ENCODE results near the gene NARS2. TPM values are rescaled to one million over a fixed set of nuclear protein-coding genes. Genes with fewer than 3 reads are reported as not detected.
"Not testable (repeated sequence)": the region's sequence is repeated elsewhere in the genome, so short reads cannot be mapped to it uniquely, and the experiment has no call there.

The NARS2 gene
- total RNA-seq, 1 donor from 2014 or later, result 24.7 TPM

GRCh38 chr11:78597579-78597978 is 22.9 kb upstream of the NARS2 start:
- not testable (repeated sequence) for DNase-seq (ENCODE audit: low spot score, unreplicated experiment); H3K36me3 Mint-ChIP-seq (ENCODE audit: insufficient read depth); H3K27me3 Mint-ChIP-seq; H3K4me3 Mint-ChIP-seq (ENCODE audit: low read depth); H3K9me3 Mint-ChIP-seq (ENCODE audit: low read depth); H3K27ac Mint-ChIP-seq
- peaks cover 14% of the 10 kb centered on the region for H3K4me1 Mint-ChIP-seq (ENCODE audit: low read depth)

DNA sequence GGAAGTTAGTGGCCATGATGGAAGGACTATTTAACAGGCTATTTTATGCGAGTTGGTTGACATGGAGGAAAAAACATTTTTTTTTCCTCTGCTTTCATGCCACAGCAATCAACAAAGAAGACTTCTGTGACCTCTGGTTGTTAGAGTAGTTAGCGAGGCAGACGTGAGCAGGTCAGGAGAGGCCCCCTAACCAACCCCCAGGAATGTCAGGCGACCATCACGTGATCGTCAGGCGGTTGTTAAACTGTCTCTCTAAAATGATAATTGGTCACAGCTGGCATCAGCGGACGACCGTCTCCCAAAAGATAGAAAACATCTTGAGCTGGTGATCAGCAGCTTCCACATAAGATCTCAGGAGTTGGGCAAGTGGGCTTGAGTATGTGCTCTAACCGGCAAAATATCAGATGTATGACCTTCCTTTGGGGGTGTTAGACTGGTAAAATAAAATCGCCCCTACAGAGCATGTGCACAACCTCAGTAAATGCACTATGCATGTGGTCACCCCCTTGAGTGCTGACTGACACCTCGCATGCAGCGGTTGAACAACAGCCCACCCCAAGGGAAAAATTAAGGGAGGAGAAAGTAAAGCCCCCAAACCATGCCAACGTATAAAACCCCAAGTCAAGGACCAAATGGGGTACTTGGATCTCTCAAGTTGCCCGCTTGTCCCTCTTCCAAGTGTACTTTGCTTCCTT is 20.9 kb upstream of the NARS2 start:
- TF ChIP-seq CTCF (IDR thresholded peaks at IDR 0.05; ENCODE audit: unreplicated experiment), result no peak
- Mint-ChIP-seq H3K27me3 (no peaks in the 10 kb centered on the region), H3K4me3 (ENCODE audit: low read depth) (no peak overlapping the region), H3K27ac (no peak overlapping the region), H3K36me3 (ENCODE audit: insufficient read depth) (no peaks in the 10 kb centered on the region), H3K9me3 (ENCODE audit: low read depth) (no peaks in the 10 kb centered on the region), H3K4me1 (ENCODE audit: low read depth) (peaks cover 5% of the 10 kb centered on the region)
- DNase-seq (ENCODE audit: low spot score, unreplicated experiment), result no peak

DNA sequence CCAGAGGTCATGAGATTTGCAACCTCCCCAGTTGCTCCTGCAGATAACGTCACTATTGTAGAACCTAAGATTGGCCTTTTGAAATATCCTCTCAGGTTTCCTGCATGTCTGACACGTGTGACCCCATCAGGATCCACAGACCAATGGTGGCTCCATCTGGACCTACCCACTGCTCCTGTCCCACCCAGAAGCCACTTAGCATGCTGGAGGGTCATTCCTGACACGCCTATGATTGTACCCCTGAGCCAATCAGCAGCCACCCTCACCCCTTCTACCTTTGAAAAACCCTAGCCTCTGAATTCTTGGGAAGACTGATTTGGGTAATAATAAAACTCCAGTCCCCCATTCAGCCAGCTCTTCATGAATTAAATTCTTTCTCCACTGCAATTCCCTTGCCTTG is 20.1 kb upstream of the NARS2 start:
- no peak overlapping the region for H3K27ac Mint-ChIP-seq
- H3K4me1 Mint-ChIP-seq (ENCODE audit: low read depth), result peaks cover 2% of the 10 kb centered on the region
- no peaks in the 10 kb centered on the region for H3K27me3 Mint-ChIP-seq
- no peaks in the 10 kb centered on the region for H3K9me3 Mint-ChIP-seq (ENCODE audit: low read depth)
- TF ChIP-seq CTCF (IDR thresholded peaks at IDR 0.05; ENCODE audit: unreplicated experiment), result no peak
- DNase-seq (ENCODE audit: low spot score, unreplicated experiment), result no peak
- no peak overlapping the region for H3K4me3 Mint-ChIP-seq (ENCODE audit: low read depth)
- H3K36me3 Mint-ChIP-seq (ENCODE audit: insufficient read depth), result no peaks in the 10 kb centered on the region

DNA sequence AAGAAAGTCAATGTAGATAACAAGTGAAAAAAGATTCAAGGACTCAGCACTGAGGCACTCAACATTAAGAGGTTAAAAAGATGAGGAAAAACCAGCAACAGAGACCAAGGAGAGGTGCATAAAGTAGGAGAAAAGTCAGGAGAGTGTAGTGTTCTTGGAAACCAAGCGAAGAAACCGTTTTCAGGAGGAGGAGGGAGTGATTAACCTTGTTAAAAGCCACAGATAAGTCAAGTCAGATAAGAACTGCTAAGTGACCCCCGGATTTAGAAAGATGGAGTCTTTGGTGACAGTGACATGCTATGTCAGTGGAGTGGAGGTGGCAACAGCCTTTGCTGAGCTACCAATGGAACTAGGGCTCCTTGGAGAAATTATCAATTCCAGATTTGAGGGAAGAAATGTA is 13.9 kb upstream of the NARS2 start:
- H3K27ac Mint-ChIP-seq, result no peak overlapping the region
- peaks cover 14% of the 10 kb centered on the region for H3K9me3 Mint-ChIP-seq (ENCODE audit: low read depth)
- H3K36me3 Mint-ChIP-seq (ENCODE audit: insufficient read depth), result peaks cover 7% of the 10 kb centered on the region
- H3K27me3 Mint-ChIP-seq, result no peaks in the 10 kb centered on the region
- TF ChIP-seq CTCF (IDR thresholded peaks at IDR 0.05; ENCODE audit: unreplicated experiment), result no peak
- H3K4me3 Mint-ChIP-seq (ENCODE audit: low read depth), result no peak overlapping the region
- H3K4me1 Mint-ChIP-seq (ENCODE audit: low read depth), result peaks cover 5% of the 10 kb centered on the region
- no peak for DNase-seq (ENCODE audit: low spot score, unreplicated experiment)

- DNase-seq (ENCODE audit: low spot score, unreplicated experiment), result no peak
- peaks cover 4% of the 10 kb centered on the region for H3K4me1 Mint-ChIP-seq (ENCODE audit: low read depth)
- H3K9me3 Mint-ChIP-seq (ENCODE audit: low read depth), result peaks cover 17% of the 10 kb centered on the region
- peaks cover 7% of the 10 kb centered on the region for H3K36me3 Mint-ChIP-seq (ENCODE audit: insufficient read depth)
- H3K4me3 Mint-ChIP-seq (ENCODE audit: low read depth), result no peak overlapping the region
- no peaks in the 10 kb centered on the region for H3K27me3 Mint-ChIP-seq
- no peak overlapping the region for H3K27ac Mint-ChIP-seq
- TF ChIP-seq CTCF (IDR thresholded peaks at IDR 0.05; ENCODE audit: unreplicated experiment), result no peak
Observed at GRCh38 chr11:78587446-78587845, 12.8 kb upstream of the NARS2 start.

DNA sequence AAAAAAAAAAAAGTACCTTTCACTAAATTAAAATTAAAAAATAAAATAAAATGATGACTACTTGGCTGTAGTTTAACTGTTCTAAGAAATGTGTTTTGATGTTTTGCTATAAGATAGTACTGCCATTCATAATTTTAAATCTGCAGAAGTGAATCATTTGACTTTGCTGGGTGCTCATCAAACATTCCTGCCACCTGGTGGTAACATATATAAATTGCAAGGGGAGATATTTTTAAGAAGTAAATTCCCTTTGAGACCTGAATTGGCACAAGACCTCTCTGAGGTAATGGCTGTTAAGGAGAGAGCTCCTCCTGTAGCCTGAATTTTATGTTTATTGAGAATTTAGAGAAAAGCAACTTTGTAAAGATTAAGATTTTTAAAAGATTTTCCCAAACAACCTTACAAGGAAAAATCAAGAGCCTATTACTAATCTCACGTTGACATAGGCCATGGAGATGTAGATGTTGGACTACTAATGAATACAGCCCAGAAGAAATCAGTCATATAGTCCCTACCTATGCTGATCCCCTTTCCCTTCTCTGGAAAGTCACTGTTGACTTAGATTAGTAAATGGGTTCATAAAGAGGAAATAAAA is 11.9 kb upstream of the NARS2 start:
- no peaks in the 10 kb centered on the region for H3K27me3 Mint-ChIP-seq
- no peak for DNase-seq (ENCODE audit: low spot score, unreplicated experiment)
- peaks cover 17% of the 10 kb centered on the region for H3K9me3 Mint-ChIP-seq (ENCODE audit: low read depth)
- H3K27ac Mint-ChIP-seq, result no peak overlapping the region
- H3K4me1 Mint-ChIP-seq (ENCODE audit: low read depth), result peaks cover 4% of the 10 kb centered on the region
- H3K36me3 Mint-ChIP-seq (ENCODE audit: insufficient read depth), result peaks cover 7% of the 10 kb centered on the region
- peak; percentile 56 for TF ChIP-seq CTCF (IDR thresholded peaks at IDR 0.05; ENCODE audit: unreplicated experiment)
- H3K4me3 Mint-ChIP-seq (ENCODE audit: low read depth), result no peak overlapping the region
